Measurements from ENCODE around the gene CSF3R. TPM values are rescaled to one million over a fixed set of nuclear protein-coding genes. Genes with fewer than 3 reads are reported as not detected.

Gene CSF3R
- total and polyA plus RNA-seq, 9 of the 15 experiments (the other 6 are each of a cell fraction or from before 2014, with no cell fraction given), result 0.21 to 0.86 (median 0.40) TPM; not detected in 1

DNA sequence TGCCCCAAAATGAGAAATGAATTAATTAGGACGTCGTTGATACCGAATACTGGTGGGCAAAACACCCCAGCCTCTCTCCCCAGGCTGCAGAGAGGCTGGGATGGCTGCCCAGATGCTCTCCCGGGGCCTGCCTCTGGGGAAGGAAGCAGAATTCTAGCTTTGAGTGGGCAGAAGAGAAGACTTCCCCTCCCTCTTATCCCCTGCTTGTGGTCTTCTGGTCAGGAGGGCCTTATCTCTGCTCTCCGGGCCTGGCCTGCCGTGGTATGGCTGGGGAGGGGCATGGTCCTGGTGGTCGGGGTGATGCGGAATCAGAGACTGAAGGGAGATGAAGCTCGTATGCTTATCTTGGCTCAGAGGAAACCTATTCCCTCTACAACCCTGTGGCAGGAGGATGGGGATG, 9.8 kb upstream of the CSF3R start (continued):
- TF ChIP-seq ZNF511 (CRISPR knock-in tag; IDR thresholded peaks at IDR 0.05), result no peak
- no peak for TF ChIP-seq EZH2 (IDR thresholded peaks at IDR 0.05; ENCODE audit: borderline replicate concordance, low read depth, low read length)
- no peak for TF ChIP-seq PHTF2 (CRISPR knock-in tag; IDR thresholded peaks at IDR 0.05)
- no peak for TF ChIP-seq ZNF347 (CRISPR knock-in tag; IDR thresholded peaks at IDR 0.05; ENCODE audit: low read depth)
- TF ChIP-seq KDM1A (IDR thresholded peaks at IDR 0.05), result peak; percentile 86 to 91
- no peak for TF ChIP-seq CSDE1 (IDR thresholded peaks at IDR 0.05)
- TF ChIP-seq EP400 (IDR thresholded peaks at IDR 0.05), result no peak
- no peak for TF ChIP-seq ZNF124 (CRISPR knock-in tag; IDR thresholded peaks at IDR 0.05)
- TF ChIP-seq, protein P1, sequence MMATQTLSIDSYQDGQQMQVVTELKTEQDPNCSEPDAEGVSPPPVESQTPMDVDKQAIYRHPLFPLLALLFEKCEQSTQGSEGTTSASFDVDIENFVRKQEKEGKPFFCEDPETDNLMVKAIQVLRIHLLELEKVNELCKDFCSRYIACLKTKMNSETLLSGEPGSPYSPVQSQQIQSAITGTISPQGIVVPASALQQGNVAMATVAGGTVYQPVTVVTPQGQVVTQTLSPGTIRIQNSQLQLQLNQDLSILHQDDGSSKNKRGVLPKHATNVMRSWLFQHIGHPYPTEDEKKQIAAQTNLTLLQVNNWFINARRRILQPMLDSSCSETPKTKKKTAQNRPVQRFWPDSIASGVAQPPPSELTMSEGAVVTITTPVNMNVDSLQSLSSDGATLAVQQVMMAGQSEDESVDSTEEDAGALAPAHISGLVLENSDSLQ (IDR thresholded peaks at IDR 0.05), result no peak
- TF ChIP-seq, protein P2, sequence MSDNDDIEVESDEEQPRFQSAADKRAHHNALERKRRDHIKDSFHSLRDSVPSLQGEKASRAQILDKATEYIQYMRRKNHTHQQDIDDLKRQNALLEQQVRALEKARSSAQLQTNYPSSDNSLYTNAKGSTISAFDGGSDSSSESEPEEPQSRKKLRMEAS (CRISPR knock-in tag; IDR thresholded peaks at IDR 0.05), result peak; percentile 55; the same call in 1 of the 2 replicates
- TF ChIP-seq NBN (IDR thresholded peaks at IDR 0.05; ENCODE audit: low read depth), result 0 out of 2 replicates have a peak, but pooled peaks have one; percentile 33
- peak; percentile 78 for TF ChIP-seq SOX6 (IDR thresholded peaks at IDR 0.05)
- no peak for TF ChIP-seq FOXO4 (CRISPR knock-in tag; IDR thresholded peaks at IDR 0.05)
- TF ChIP-seq OTX1 (CRISPR knock-in tag; IDR thresholded peaks at IDR 0.05), result no peak
- TF ChIP-seq, protein P3, sequence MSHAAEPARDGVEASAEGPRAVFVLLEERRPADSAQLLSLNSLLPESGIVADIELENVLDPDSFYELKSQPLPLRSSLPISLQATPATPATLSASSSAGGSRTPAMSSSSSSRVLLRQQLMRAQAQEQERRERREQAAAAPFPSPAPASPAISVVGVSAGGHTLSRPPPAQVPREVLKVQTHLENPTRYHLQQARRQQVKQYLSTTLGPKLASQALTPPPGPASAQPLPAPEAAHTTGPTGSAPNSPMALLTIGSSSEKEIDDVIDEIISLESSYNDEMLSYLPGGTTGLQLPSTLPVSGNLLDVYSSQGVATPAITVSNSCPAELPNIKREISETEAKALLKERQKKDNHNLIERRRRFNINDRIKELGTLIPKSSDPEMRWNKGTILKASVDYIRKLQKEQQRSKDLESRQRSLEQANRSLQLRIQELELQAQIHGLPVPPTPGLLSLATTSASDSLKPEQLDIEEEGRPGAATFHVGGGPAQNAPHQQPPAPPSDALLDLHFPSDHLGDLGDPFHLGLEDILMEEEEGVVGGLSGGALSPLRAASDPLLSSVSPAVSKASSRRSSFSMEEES (CRISPR knock-in tag; IDR thresholded peaks at IDR 0.05), result no peak
- TF ChIP-seq SNRNP70 (optimal IDR thresholded peaks at IDR 0.05; ENCODE audit: low read depth, low read length), result no peak
- TF ChIP-seq CREM (IDR thresholded peaks at IDR 0.05; ENCODE audit: low read depth), result peak; percentile 45
- TF ChIP-seq, protein P4, sequence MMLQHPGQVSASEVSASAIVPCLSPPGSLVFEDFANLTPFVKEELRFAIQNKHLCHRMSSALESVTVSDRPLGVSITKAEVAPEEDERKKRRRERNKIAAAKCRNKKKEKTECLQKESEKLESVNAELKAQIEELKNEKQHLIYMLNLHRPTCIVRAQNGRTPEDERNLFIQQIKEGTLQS (IDR thresholded peaks at IDR 0.05), result no peak
- TF ChIP-seq, protein P4 (CRISPR knock-in tag; conservative IDR thresholded peaks at IDR 0.05), result no peak
- no peak for TF ChIP-seq SMARCA5 (IDR thresholded peaks at IDR 0.05)
- no peak for TF ChIP-seq HMG20A (CRISPR knock-in tag; conservative IDR thresholded peaks at IDR 0.05)
- TF ChIP-seq NFIC (IDR thresholded peaks at IDR 0.05), result peak; percentile 74
- TF ChIP-seq CLOCK (CRISPR knock-in tag; IDR thresholded peaks at IDR 0.05; ENCODE audit: borderline replicate concordance), result no peak

All from K562 (cell line).